HG03103 (cell line): ENCODE results near the gene ZGPAT.

Experiments used
- ATAC-seq: cut with Tn5 transposase; IDR thresholded peaks from one replicate; pipeline ENCODE4 v1.9.1; 2021; ENCODE audit warnings: low read depth; ENCODE audit not compliant: unreplicated experiment

ZGPAT gene

DNA sequence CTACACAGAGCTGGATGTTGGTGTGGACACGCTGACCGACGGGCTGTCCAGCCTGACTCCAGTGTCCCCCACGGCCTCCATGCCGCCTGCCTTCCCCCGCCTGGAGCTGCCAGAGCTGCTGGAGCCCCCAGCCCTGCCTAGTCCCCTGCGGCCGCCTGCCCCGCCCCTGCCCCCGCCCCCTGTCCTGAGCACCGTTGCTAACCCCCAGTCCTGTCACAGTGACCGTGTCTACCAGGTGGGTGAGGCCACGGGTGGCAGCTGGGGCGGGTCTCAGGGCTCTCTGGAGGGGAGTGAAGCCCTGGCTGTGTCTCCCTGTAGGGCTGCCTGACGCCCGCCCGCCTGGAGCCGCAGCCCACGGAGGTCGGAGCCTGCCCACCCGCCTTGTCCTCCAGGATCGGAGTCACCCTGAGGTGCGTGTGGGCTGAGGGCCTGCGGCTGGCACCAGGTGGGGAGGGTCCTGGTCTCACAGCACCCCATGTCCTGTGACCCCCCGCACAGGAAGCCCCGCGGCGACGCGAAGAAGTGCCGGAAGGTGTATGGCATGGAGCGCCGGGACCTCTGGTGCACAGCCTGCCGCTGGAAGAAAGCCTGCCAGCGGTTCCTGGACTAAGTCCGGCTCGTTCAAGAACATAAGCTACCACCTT lies 34.7 kb downstream of the ZGPAT start:
- no peak for ATAC-seq

DNA sequence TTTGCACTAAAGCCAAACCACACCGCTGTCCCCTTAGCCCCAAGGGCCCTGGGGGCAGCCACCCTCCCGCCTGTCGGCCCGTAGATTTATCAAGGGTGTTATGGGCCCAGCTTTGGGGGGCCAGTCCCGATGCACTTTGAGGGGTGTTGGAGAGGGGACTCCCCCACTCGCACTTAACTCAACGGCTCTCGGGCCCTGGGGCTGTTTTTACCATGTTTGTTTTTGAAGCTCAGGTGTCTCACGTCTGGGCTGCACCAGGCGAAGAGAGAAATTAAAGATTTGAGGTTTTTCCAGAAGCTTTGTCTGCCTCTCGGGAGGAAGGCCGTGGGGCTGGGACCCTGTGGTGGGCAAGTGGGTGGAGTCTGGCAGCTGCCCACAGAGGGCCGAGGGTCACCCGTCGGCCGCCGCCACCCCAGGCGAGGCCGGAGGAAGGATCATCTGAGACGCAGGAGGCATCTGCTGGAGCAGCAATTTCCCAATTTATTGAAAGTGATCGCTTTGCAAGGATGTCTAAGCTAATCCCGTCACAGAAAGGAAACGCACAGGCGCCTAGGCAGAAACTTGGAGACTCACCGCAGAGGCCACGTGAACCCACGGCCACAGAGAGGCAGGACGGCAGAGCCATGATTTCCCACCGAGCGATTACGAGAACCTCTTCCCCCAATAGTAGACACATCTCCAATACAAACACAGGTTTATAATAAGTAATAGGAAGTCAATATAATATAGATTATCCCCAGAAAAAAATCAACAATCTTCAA lies 35.6 kb downstream of the ZGPAT start:
- ATAC-seq = no peak

DNA sequence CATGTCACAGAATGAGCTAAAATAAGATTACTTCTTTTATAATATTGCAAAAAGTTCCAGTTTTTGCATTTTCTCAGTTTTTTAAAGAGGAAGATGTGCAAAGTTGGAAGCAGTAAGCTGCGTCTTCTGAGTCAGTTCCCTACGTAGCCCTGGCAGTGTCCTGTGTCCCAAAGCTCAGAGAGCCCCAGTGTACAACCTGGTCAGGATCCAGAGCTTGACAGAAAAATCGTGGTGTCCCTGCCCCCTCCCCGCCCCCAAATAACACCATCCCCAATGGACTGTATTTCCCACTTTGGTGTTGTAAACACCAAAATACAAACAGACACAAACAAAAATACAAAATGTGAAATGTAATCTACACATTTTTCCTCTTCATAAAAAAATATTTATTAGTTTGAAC lies 36.3 kb downstream of the ZGPAT start:
- ATAC-seq = no peak

DNA sequence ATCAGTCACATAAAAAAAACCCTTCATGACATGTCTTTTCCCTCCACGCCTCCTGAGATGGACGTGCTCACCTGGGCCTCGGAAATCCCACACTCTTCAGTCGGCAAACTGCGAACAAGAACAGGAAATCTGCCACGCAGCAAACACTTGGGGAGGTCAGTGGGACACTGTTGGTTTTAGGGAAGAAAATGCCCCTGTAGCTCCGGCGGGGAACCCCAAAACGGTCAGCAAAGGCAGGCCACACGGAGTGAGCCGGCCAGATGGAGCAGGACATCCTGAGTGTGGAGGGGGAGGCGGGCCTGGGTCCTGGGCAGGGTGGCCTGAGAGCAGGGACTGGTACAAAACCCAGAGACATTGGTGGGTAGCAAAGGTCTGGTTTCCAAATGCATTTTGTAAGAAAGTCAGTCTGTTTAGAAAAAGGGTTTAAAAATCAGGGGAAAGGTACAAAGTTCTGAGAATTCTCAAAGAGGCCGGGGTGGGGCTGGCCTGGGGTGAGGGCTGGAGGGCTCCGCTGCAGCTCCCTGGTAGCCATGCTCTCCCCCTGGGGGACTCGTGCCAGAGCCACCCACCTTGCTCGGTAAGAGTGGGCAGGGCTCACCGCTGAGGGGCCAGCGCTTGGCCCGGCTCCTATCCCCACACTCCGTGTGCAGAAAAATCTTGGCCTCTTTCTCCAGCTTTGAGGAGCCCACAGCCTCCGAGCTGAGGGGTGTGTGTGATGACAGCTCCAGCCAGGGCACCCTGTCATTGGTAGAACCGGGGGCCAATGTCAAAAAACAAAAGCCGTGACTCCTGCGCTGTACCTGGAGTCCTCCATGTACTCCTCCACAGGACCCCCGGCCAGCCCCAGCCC lies 37.0 kb downstream of the ZGPAT start:
- ATAC-seq = no peak

DNA sequence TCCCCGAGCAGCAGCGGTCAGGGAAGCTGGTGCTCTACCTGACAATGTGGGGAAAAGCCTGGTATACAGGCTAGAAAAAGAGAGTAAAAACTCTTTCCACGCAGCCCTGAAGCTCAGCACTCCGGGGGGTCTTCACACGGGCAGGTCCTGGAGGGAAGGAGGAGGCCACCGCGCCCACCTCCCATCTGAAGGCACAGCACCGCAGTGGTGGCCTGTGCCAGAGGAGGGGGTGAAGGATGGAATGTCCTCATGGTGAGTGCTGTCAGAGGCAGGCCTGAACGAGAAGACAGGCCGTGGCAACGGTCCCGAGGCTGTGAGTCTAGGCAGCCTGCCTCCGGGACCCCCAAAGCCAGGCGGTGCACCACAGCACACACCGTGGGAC lies 37.6 kb downstream of the ZGPAT start:
- no peak for ATAC-seq

DNA sequence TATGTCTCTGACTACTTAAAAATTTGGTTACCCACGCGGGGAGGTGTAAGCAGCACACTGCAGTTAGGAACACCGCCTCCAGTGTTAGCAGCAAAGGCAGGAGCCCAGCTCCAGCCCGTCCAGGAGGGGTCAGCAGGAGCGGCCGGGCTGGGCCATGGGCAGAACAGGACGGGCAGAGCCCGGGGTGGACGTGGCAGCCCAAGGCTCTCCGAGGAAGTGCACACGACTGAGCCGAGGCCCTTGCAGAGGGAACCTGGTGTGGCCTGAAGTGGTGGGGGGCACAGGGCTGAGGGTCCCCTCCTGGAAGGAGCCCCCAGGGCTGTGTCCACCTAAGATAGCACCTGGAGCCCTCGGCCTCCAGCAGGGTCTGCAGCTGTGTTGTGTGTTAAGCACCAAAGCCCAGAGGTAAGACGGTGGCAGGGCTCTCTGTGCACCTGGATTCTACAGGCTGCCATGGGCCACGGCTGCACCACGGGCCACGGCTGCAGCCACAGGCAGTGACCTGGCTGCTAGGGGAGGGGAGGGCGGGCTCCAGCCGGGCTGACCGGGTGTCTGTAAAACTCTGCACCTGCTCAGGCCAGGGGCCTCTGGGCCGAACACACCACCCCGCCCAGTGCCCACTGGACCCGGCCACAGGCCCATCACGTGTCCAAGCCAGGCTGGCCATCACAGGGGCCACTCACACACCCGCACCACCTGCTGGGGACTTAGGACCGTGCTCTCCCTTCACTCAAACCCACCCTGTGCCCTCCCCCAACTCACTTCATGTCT lies 38.3 kb downstream of the ZGPAT start:
- no peak for ATAC-seq

DNA sequence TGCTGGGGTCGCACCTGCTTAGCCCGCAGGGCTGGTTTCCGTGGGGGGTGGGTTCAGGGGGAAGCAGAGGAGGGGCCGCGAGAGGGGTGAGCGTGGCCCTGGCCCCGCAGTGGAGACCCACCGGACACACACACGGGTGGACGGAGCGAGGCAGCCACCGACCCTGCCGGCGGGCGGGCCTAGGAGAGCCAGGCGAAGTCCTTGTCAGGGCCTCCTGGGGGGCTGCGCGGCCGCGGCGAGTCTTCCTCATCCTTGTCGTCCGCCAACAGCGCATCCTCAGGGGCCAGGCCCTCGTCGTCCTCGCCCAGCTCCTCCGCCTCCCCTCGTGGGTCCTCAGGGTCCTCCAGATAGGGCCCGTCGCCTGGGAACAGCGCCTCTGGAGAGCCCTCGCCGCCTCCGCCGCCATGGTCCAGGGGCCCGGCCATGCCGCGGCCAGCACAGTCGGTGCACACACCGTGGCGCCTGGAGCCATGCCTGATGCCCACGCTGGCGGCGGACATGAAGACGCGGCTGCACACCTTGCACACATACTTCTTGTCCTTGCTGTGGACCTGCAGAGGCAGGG lies 39.0 kb downstream of the ZGPAT start:
- ATAC-seq = no peak

DNA sequence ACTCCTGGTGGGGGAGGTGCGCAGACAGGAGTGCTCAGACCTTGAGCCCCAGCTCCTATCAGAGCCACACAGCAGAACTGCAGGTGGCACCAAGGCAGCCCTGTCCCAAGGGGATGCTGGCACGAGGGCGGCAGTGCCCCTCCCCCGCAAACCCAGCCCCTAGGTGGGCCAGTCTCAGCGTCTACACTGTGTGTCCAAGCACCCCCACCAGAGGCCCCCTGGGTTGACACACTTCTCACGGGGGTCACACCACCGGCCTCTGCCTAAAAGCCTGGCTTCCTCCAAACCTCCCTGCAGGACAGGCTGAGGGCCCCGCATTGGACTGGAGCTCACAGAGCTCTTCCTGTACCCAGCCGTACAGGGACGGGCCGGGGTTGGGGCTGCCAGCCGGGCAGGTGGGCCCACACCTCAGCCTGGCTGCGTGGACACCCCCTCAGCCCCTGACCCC lies 39.8 kb downstream of the ZGPAT start:
- ATAC-seq = no peak

DNA sequence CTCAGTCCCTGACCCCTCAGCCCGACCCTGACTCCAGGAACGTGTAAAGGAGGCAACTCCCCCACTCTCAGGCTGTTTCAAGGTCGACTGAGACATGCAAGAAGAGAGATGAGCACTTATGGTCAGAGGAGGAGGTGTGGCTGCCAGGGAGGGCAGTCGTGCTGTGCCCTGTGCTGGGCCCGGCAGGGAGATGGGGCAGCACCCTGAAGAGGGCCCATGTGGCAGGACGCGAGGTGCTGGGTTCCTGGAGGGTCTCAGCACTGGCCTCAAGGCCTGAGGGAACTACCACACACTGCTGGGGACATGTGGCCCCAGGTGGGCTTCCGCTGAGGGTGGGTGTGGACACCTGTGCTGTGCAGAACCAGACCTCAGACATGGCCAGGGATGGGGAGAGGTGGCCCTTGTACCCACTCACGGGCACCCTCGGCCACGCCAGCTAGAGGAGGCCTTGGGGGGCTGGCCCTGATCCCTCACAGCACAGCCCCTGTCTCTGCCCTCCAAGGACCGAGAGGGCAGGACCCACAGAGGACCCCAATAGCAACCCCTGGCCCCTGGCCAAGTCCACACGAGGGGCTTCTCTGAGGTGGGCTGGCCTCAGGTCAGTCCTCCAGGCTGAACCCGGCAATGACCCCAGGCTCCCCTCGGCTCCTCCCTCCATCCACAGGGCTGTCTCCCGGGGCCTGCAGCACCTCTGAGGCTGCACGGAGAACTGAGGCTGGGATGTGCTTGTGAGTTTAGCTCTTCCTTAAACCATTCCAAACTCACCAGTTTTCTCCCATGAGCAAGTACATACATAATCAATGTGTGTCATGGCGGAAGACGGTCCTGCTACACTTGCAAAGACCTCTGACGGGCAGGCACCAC lies 40.5 kb downstream of the ZGPAT start:
- no peak for ATAC-seq

DNA sequence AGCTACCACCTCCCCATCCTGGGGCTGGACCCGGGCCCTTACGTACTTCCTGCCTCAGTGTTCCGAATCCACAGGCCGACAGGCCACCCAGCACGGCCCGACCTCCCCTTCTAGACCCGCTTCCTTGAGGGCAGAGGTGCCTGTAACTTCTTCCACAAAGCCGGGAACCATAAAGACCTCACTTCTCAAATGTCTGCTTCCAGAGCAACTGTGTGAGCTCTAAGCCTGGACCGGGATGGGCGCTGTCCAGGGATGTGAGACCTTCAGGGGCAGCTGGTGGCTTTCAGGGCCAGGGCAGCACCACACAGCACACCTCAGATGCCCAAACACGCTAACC lies 41.1 kb downstream of the ZGPAT start:
- no peak for ATAC-seq

DNA sequence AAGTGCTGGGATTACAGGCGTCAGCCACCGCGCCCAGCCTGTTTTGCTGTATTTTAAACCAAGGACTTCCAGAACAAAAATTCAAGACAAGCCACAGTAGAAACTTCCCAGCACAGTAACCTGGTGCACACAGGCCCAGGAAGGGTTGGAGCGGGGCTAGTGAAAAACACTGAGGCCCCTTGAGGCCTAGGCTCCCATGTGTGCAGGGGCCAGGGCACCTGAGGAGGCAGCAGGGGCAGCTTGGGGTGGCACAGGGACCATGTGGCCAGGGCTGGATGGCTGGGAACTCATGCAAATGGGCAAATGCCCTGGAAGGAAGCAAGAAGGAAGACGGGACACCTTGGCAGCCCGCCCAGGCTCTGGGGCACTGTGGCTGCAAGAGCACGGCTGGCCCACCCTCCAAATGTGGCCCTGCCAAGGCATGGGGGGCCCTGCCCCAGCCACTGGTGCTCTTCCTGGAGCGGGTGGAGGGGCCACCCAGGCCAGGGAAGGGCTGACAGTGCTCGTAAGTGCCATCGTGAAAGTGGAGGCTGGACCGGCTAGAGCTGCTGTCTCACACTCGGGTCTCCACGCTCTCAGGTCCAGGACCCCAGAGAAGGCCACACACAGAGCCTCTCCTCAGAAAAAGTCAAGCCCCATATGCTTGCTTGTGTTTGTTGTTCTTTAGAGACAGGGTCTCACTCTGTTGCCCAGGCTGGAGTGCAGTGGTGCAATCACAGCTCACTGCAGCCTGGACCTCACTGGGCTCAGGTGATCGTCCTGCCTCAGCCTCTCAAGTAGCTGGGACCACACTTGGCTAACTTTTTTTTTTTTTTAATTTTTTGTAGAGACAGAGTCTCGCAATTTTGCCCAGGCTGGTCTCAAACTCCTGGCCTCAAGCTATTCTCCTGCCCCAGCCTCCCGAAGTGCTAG lies 42.0 kb downstream of the ZGPAT start:
- no peak for ATAC-seq

DNA sequence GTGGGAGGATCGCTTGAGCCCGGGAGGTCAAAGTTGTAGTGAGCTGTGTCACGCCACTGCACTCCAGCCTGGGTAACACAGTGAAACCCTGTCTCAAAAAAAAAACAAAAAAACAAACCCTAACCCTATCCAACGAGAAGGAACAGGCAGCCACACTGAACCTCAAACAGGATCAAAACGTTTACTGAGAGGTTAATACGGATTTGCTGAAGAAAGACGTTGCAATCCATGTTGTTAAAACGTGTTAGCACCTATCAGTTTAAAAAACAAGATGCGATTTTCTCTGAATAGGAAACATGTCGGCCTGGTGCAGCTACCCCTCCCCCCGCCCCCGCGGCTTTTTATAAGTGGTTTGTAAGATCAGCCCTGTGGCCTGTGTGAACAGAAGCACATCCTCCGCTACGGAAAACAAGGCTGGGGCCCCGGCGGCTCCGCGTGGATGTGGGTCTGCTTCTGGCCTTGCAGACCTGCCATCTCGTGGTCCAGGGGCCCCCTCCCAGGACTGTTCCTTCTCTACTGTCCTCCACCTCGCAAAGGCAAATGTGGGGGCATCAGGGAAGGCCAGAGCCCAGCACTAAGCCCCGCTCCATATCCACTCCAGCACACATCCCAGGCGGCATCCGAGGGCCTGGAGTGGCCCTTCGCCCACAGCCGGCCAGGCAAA lies 43.1 kb downstream of the ZGPAT start:
- ATAC-seq = no peak

DNA sequence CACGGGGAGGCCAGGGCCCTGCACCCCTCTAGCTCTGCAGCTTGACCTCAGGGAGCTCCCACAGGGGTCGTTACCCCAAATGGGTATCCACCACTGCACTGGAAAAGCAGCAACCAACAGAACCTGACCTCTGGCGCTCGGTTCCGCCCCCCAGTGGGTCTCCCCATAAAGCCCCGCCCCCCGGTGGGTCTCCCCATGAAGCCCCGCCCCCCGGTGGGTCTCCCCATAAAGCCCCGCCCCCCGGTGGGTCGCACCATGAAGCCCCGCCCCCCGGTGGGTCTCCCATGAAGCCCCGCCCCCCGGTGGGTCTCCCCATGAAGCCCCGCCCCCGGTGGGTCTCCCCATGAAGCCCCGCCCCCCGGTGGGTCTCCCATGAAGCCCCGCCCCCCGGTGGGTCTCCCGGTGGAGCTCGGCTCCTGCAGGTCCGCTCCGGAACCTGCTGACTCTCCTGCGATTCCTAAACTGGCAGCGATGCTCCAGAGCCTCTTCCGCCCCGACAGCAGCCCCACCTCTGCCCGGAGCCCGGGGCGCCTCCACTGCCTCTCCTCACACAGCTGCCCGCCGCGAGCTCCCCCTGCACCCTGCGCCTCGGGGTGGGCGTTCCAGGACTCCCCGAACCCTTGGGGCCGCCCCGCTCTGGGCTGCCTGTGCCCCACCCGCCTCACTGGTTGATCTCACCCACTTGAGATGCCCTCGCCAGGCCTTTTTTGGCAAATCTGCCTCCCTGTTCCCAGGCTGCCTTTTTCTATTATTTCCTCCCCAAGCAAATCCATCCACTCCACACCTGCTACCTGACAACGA lies 43.8 kb downstream of the ZGPAT start:
- ATAC-seq = no peak

DNA sequence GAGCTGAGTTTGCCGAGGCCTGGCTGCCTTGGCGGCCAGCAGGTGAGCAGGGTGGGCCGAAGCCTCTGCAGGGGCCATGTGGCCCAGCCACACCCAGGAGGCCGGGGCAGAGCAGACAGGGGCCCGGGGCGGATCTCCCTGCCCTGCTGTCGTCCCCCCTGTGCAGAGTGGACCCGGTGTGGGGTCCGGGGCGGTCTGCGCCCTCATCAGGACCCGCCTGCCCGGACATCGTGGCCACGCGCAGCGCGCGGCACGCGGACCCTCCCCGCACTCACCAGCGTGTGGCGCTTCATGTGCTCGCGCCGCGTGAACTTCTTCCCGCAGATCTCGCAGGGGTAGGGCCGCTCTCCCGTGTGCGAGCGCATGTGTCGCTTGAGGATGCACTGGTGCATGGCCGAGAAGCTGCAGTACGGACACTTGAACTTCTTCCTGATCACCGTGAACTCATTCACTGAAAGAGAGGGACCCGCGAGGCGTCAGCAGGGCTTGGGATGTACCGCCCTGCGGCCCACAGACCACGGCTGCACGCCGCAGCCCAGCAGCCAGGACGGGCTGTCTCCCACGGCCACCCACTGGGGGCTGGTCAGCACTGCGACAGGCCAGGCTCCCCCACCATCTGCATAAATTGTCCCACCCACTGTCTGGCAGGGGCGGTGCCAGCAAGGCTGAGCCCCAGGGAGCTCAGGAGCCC lies 44.7 kb downstream of the ZGPAT start:
- ATAC-seq = no peak

DNA sequence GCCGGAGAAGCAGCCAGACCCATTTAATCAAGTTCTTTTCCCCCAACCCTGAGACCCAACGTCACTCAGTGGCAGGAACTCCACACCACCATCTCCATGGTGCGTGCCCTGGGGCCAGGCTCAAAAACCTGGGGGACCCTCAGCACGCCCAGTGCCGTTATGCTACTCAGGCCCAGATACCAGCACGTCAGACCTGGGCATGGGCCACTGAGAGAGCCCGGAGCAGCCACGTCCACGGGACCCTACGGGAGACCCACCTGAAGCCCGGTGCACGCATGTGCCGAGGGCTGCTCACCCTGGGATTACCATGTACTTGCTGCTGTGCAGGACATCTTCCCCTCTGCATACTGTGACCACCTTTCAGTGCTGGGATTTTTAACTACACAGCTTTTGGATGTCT lies 45.5 kb downstream of the ZGPAT start:
- ATAC-seq = no peak

DNA sequence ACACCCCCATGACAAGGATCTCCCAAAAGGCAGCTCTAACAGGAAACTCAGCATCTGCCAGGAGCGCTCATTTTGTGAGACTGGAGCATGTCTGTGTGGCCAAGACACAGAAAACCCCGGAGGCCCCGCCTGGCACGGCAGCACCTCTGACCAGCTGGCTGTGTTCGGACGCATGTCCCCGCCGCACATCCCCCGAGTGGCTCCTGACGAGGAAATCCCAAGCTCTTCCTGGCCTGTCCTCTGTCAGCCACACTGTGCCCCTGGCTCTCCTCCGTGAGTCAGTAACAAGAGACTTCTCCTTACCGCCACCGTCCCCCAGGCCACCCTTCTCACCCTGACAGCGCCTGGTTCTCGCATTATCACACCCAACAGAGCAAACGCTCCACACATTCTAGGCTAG lies 46.2 kb downstream of the ZGPAT start:
- ATAC-seq = no peak
